Neural cell (in vitro differentiated cells): ENCODE measurements around the gene DERL3. TPM values are rescaled to one million over a fixed set of nuclear protein-coding genes. Genes with fewer than 3 reads are reported as not detected.

Experiments
- H2AFZ ChIP-seq: fragments of 200-600, 300-800 bp; sonication (generic), shearing (Covaris generic); 2 replicates; pipeline ENCODE4 v1.6.0; 2014; ENCODE audit warnings: low read depth, mild to moderate bottlenecking, antibody characterized with exemption, low read length, moderate library complexity
- H3F3A ChIP-seq: fragments of 200-600 bp; shearing (Covaris generic); 2 replicates; pipeline ENCODE4 v1.6.1; 2016; ENCODE audit warnings: mild to moderate bottlenecking, moderate library complexity, mixed read lengths, antibody characterized with exemption, low read length; ENCODE audit not compliant: insufficient read depth, poor library complexity, severe bottlenecking
- H3K27ac ChIP-seq: fragments of 200-600, 300-800 bp; sonication (generic), shearing (Covaris generic); 2 replicates; pipeline ENCODE4 v1.5.1; 2014; ENCODE audit warnings: mild to moderate bottlenecking, low read length, moderate library complexity
- H3K27me3 ChIP-seq: fragments of 300-800, 200-600 bp; sonication (generic), shearing (Covaris generic); 2 replicates; pipeline ENCODE4 v1.6.0; 2014; ENCODE audit warnings: mild to moderate bottlenecking, low read depth, low read length, moderate library complexity; ENCODE audit not compliant: insufficient read depth
- H3K36me3 ChIP-seq: fragments of 300-800, 200-600 bp; sonication (generic), shearing (Covaris generic); 2 replicates; pipeline ENCODE4 v1.5.1; 2014; ENCODE audit warnings: mild to moderate bottlenecking, antibody characterized with exemption, low read length, moderate library complexity; ENCODE audit not compliant: insufficient read depth
- H3K4me2 ChIP-seq: fragments of 300-800, 200-600 bp; sonication (generic), shearing (Covaris generic); 2 replicates; pipeline ENCODE4 v1.6.0; 2014; ENCODE audit warnings: mild to moderate bottlenecking, low read length
- H3K4me3 ChIP-seq: fragments of 300-800, 200-600 bp; sonication (generic), shearing (Covaris generic); 2 replicates; pipeline ENCODE4 v1.5.1; 2014; ENCODE audit warnings: mild to moderate bottlenecking, low read length, moderate library complexity
- H3K79me2 ChIP-seq: fragments of 200-600 bp; shearing (Covaris generic); replicated peaks from 2 replicates; pipeline ENCODE4 v1.6.0; 2014; ENCODE audit warnings: mild to moderate bottlenecking, low read length, moderate library complexity; ENCODE audit not compliant: insufficient read depth
- H3K9ac ChIP-seq: fragments of 300-800, 200-600 bp; sonication (generic), shearing (Covaris generic); 2 replicates; pipeline ENCODE4 v1.6.1; 2016; ENCODE audit warnings: mild to moderate bottlenecking, low read length, mixed read lengths
- H3K9me2 ChIP-seq: fragments of 200-600 bp; shearing (Covaris generic); 2 replicates; pipeline ENCODE4 v1.6.1; 2016; ENCODE audit warnings: mild to moderate bottlenecking, low read length, mixed read lengths; ENCODE audit not compliant: insufficient read depth
- H3K9me3 ChIP-seq: fragments of 200-600, 300-800 bp; sonication (generic), shearing (Covaris generic); 2 replicates; pipeline ENCODE4 v1.6.1; 2016; ENCODE audit warnings: mild to moderate bottlenecking, mixed run types, low read length, moderate library complexity, mixed read lengths
- H4K20me1 ChIP-seq: fragments of 200-600 bp; shearing (Covaris generic); 2 replicates; pipeline ENCODE4 v1.6.1; 2016; ENCODE audit warnings: mild to moderate bottlenecking, mixed run types; ENCODE audit not compliant: insufficient read depth
- EP300 ChIP-seq: fragments of 450-650 bp; conservative IDR thresholded peaks from 2 replicates; pipeline ENCODE4 v1.6.1; 2014; ENCODE audit warnings: antibody characterized with exemption, mild to moderate bottlenecking, moderate library complexity; ENCODE audit not compliant: poor library complexity, severe bottlenecking
- EZH2 ChIP-seq: fragments of 200-600, 300-800 bp; shearing (Covaris generic), sonication (generic); IDR thresholded peaks from 2 replicates; pipeline ENCODE4 v1.6.1; 2014; ENCODE audit warnings: antibody characterized with exemption, low read length, borderline replicate concordance, mild to moderate bottlenecking; ENCODE audit not compliant: insufficient read depth, poor library complexity, severe bottlenecking
- MXI1 ChIP-seq: fragments of 450-650 bp; conservative IDR thresholded peaks from 2 replicates; pipeline ENCODE4 v1.6.1; 2014; ENCODE audit warnings: antibody characterized with exemption, mild to moderate bottlenecking; ENCODE audit not compliant: poor library complexity, severe bottlenecking
- POLR2AphosphoS5 ChIP-seq: IDR thresholded peaks from 2 replicates; pipeline ENCODE4 v1.6.1; 2012
- RAD21 ChIP-seq: fragments of 450-650 bp; conservative IDR thresholded peaks from 2 replicates; pipeline ENCODE4 v1.6.1; 2014; ENCODE audit warnings: antibody characterized with exemption, mild to moderate bottlenecking, moderate library complexity
- SMC3 ChIP-seq: fragments of 450-650 bp; conservative IDR thresholded peaks from 2 replicates; pipeline ENCODE4 v1.6.1; 2014; ENCODE audit warnings: antibody characterized with exemption, mild to moderate bottlenecking, moderate library complexity; ENCODE audit not compliant: poor library complexity
- TAF1 ChIP-seq: IDR thresholded peaks from 2 replicates; pipeline ENCODE4 v1.6.1; 2012; ENCODE audit warnings: low read depth
- polyA plus RNA-seq: library from polyadenylated mRNA; depleted of rRNA; stranded (reverse); fragments of >200 nt; gene quantifications from 2 replicates; pipeline ENCODE4 v1.2.3, GENCODE V29; 2014
- TF ChIP-seq, protein P1 (sequence below): fragments of 450-650 bp; IDR thresholded peaks from 2 replicates; pipeline ENCODE4 v1.5.1; 2014; ENCODE audit warnings: antibody characterized with exemption, mild to moderate bottlenecking, moderate library complexity; ENCODE audit not compliant: poor library complexity, severe bottlenecking
- TF ChIP-seq, protein P2 (sequence below): IDR thresholded peaks from 2 replicates; pipeline ENCODE4 v1.6.1; 2012; ENCODE audit warnings: borderline replicate concordance

DERL3 gene
- polyA plus RNA-seq, 1 donor from 2014 or later = 0.84 TPM

GRCh38 chr22:23847991-23848864, 9.4 kb upstream of the DERL3 start:
- H4K20me1 ChIP-seq = no peaks in the 10 kb centered on the region
- no peaks in the 10 kb centered on the region for H3F3A ChIP-seq
- H3K9ac ChIP-seq = no peak overlapping the region
- H2AFZ ChIP-seq = no peak overlapping the region
- H3K9me2 ChIP-seq = no peaks in the 10 kb centered on the region
- no peaks in the 10 kb centered on the region for H3K79me2 ChIP-seq
- no peaks in the 10 kb centered on the region for H3K36me3 ChIP-seq
- H3K9me3 ChIP-seq = no peaks in the 10 kb centered on the region
- no peak overlapping the region for H3K4me2 ChIP-seq
- no peak overlapping the region for H3K4me3 ChIP-seq
- no peak overlapping the region for H3K27ac ChIP-seq
- H3K27me3 ChIP-seq = no peaks in the 10 kb centered on the region
- TF ChIP-seq, protein P1, sequence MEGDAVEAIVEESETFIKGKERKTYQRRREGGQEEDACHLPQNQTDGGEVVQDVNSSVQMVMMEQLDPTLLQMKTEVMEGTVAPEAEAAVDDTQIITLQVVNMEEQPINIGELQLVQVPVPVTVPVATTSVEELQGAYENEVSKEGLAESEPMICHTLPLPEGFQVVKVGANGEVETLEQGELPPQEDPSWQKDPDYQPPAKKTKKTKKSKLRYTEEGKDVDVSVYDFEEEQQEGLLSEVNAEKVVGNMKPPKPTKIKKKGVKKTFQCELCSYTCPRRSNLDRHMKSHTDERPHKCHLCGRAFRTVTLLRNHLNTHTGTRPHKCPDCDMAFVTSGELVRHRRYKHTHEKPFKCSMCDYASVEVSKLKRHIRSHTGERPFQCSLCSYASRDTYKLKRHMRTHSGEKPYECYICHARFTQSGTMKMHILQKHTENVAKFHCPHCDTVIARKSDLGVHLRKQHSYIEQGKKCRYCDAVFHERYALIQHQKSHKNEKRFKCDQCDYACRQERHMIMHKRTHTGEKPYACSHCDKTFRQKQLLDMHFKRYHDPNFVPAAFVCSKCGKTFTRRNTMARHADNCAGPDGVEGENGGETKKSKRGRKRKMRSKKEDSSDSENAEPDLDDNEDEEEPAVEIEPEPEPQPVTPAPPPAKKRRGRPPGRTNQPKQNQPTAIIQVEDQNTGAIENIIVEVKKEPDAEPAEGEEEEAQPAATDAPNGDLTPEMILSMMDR = no peak
- no peak for TF ChIP-seq TAF1
- TF ChIP-seq, protein P2, sequence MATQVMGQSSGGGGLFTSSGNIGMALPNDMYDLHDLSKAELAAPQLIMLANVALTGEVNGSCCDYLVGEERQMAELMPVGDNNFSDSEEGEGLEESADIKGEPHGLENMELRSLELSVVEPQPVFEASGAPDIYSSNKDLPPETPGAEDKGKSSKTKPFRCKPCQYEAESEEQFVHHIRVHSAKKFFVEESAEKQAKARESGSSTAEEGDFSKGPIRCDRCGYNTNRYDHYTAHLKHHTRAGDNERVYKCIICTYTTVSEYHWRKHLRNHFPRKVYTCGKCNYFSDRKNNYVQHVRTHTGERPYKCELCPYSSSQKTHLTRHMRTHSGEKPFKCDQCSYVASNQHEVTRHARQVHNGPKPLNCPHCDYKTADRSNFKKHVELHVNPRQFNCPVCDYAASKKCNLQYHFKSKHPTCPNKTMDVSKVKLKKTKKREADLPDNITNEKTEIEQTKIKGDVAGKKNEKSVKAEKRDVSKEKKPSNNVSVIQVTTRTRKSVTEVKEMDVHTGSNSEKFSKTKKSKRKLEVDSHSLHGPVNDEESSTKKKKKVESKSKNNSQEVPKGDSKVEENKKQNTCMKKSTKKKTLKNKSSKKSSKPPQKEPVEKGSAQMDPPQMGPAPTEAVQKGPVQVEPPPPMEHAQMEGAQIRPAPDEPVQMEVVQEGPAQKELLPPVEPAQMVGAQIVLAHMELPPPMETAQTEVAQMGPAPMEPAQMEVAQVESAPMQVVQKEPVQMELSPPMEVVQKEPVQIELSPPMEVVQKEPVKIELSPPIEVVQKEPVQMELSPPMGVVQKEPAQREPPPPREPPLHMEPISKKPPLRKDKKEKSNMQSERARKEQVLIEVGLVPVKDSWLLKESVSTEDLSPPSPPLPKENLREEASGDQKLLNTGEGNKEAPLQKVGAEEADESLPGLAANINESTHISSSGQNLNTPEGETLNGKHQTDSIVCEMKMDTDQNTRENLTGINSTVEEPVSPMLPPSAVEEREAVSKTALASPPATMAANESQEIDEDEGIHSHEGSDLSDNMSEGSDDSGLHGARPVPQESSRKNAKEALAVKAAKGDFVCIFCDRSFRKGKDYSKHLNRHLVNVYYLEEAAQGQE = no peak
- TF ChIP-seq EZH2 = no peak
- TF ChIP-seq EP300 = no peak
- no peak for TF ChIP-seq MXI1

GRCh38 chr22:23847310-23847920, 8.6 kb upstream of the DERL3 start:
- no peaks in the 10 kb centered on the region for H3K36me3 ChIP-seq
- no peak overlapping the region for H3K4me2 ChIP-seq
- no peaks in the 10 kb centered on the region for H3K79me2 ChIP-seq
- H3K9me2 ChIP-seq = no peaks in the 10 kb centered on the region
- no peak for TF ChIP-seq MXI1
- TF ChIP-seq EZH2 = no peak
- TF ChIP-seq, protein P1 = no peak
- TF ChIP-seq, protein P2 = no peak
- no peak for TF ChIP-seq TAF1
- TF ChIP-seq RAD21 = no peak
- no peak for TF ChIP-seq POLR2AphosphoS5
- TF ChIP-seq EP300 = no peak
- no peak for TF ChIP-seq SMC3
- H4K20me1 ChIP-seq = no peaks in the 10 kb centered on the region
- no peak overlapping the region for H3K4me3 ChIP-seq
- no peak overlapping the region for H3K27ac ChIP-seq
- no peak overlapping the region for H3K9ac ChIP-seq
- H2AFZ ChIP-seq = no peak overlapping the region
- H3K9me3 ChIP-seq = no peaks in the 10 kb centered on the region
- no peaks in the 10 kb centered on the region for H3K27me3 ChIP-seq
- no peaks in the 10 kb centered on the region for H3F3A ChIP-seq
